Measurements from ENCODE around the gene C10orf62. TPM values are rescaled to one million over a fixed set of nuclear protein-coding genes. Genes with fewer than 3 reads are reported as not detected.

C10orf62 gene
- total RNA-seq, 1 experiment from 2014 or later, result not detected

- no peak for DNase-seq
- Histone ChIP-seq H2AFZ (ENCODE audit: low read length) (no peak overlapping the region), H3K36me3 (ENCODE audit: insufficient read depth, low read length) (no peaks in the 10 kb centered on the region), H3K27me3 (ENCODE audit: low read length) (no peaks in the 10 kb centered on the region), H4K20me1 (ENCODE audit: insufficient read depth, low read depth, low read length) (no peaks in the 10 kb centered on the region), H3K27ac (ENCODE audit: low read length) (no peak overlapping the region), H3K4me1 (ENCODE audit: low read length) (no peaks in the 10 kb centered on the region), H3K9me3 (ENCODE audit: low read length) (no peaks in the 10 kb centered on the region), H3K9ac (ENCODE audit: low read length) (no peak overlapping the region), H3K9me2 (replicated peaks; ENCODE audit: insufficient read depth, low read length) (no peaks in the 10 kb centered on the region), H3K79me2 (ENCODE audit: low read length) (no peaks in the 10 kb centered on the region), H3K4me3 (ENCODE audit: low read length) (no peak overlapping the region), H3K4me2 (ENCODE audit: low read depth, low read length, poor library complexity, severe bottlenecking) (no peak overlapping the region)
Observed at GRCh38 chr10:97618733-97619132, 29.2 kb downstream of the C10orf62 start.

GRCh38 chr10:97623277-97623676, 33.8 kb downstream of the C10orf62 start:
- H4K20me1 ChIP-seq (ENCODE audit: insufficient read depth, low read depth, low read length), result no peaks in the 10 kb centered on the region
- H3K27me3 ChIP-seq (ENCODE audit: low read length), result no peaks in the 10 kb centered on the region
- no peaks in the 10 kb centered on the region for H3K36me3 ChIP-seq (ENCODE audit: insufficient read depth, low read length)
- H3K27ac ChIP-seq (ENCODE audit: low read length), result no peak overlapping the region
- no peak for DNase-seq
- H3K4me1 ChIP-seq (ENCODE audit: low read length), result no peaks in the 10 kb centered on the region
- no peak overlapping the region for H3K4me2 ChIP-seq (ENCODE audit: low read depth, low read length, poor library complexity, severe bottlenecking)
- no peaks in the 10 kb centered on the region for H3K9me3 ChIP-seq (ENCODE audit: low read length)
- H3K9ac ChIP-seq (ENCODE audit: low read length), result no peak overlapping the region
- no peaks in the 10 kb centered on the region for H3K79me2 ChIP-seq (ENCODE audit: low read length)
- no peaks in the 10 kb centered on the region for H3K9me2 ChIP-seq (replicated peaks; ENCODE audit: insufficient read depth, low read length)
- no peak overlapping the region for H2AFZ ChIP-seq (ENCODE audit: low read length)
- H3K4me3 ChIP-seq (ENCODE audit: low read length), result no peak overlapping the region

GRCh38 chr10:97627731-97628130, 38.2 kb downstream of the C10orf62 start:
- no peaks in the 10 kb centered on the region for H3K27me3 ChIP-seq (ENCODE audit: low read length)
- no peaks in the 10 kb centered on the region for H3K9me2 ChIP-seq (replicated peaks; ENCODE audit: insufficient read depth, low read length)
- H3K27ac ChIP-seq (ENCODE audit: low read length), result no peak overlapping the region
- no peak overlapping the region for H3K9ac ChIP-seq (ENCODE audit: low read length)
- H2AFZ ChIP-seq (ENCODE audit: low read length), result no peak overlapping the region
- H3K9me3 ChIP-seq (ENCODE audit: low read length), result no peaks in the 10 kb centered on the region
- H3K4me2 ChIP-seq (ENCODE audit: low read depth, low read length, poor library complexity, severe bottlenecking), result no peak overlapping the region
- H3K4me1 ChIP-seq (ENCODE audit: low read length), result no peaks in the 10 kb centered on the region
- no peaks in the 10 kb centered on the region for H3K79me2 ChIP-seq (ENCODE audit: low read length)
- H4K20me1 ChIP-seq (ENCODE audit: insufficient read depth, low read depth, low read length), result no peaks in the 10 kb centered on the region
- H3K4me3 ChIP-seq (ENCODE audit: low read length), result no peak overlapping the region
- DNase-seq, result no peak
- H3K36me3 ChIP-seq (ENCODE audit: insufficient read depth, low read length), result no peaks in the 10 kb centered on the region

GRCh38 chr10:97628228-97628627, 38.7 kb downstream of the C10orf62 start:
- H3K9ac ChIP-seq (ENCODE audit: low read length), result no peak overlapping the region
- no peaks in the 10 kb centered on the region for H3K9me2 ChIP-seq (replicated peaks; ENCODE audit: insufficient read depth, low read length)
- H3K9me3 ChIP-seq (ENCODE audit: low read length), result no peaks in the 10 kb centered on the region
- H2AFZ ChIP-seq (ENCODE audit: low read length), result no peak overlapping the region
- no peak for DNase-seq
- no peaks in the 10 kb centered on the region for H3K4me1 ChIP-seq (ENCODE audit: low read length)
- no peaks in the 10 kb centered on the region for H3K27me3 ChIP-seq (ENCODE audit: low read length)
- H3K79me2 ChIP-seq (ENCODE audit: low read length), result no peaks in the 10 kb centered on the region
- H3K4me3 ChIP-seq (ENCODE audit: low read length), result no peak overlapping the region
- no peak overlapping the region for H3K27ac ChIP-seq (ENCODE audit: low read length)
- H3K4me2 ChIP-seq (ENCODE audit: low read depth, low read length, poor library complexity, severe bottlenecking), result no peak overlapping the region
- no peaks in the 10 kb centered on the region for H3K36me3 ChIP-seq (ENCODE audit: insufficient read depth, low read length)
- H4K20me1 ChIP-seq (ENCODE audit: insufficient read depth, low read depth, low read length), result no peaks in the 10 kb centered on the region

GRCh38 chr10:97629289-97629688, 39.8 kb downstream of the C10orf62 start:
- H3K27ac ChIP-seq (ENCODE audit: low read length), result no peak overlapping the region

GRCh38 chr10:97631098-97631497, 41.6 kb downstream of the C10orf62 start:
- Histone ChIP-seq H3K4me3 (ENCODE audit: low read length) (no peak overlapping the region), H3K9ac (ENCODE audit: low read length) (no peak overlapping the region), H3K4me1 (ENCODE audit: low read length) (no peaks in the 10 kb centered on the region), H3K79me2 (ENCODE audit: low read length) (no peaks in the 10 kb centered on the region), H4K20me1 (ENCODE audit: insufficient read depth, low read depth, low read length) (no peaks in the 10 kb centered on the region), H3K9me3 (ENCODE audit: low read length) (no peaks in the 10 kb centered on the region), H3K4me2 (ENCODE audit: low read depth, low read length, poor library complexity, severe bottlenecking) (no peak overlapping the region), H3K9me2 (replicated peaks; ENCODE audit: insufficient read depth, low read length) (no peaks in the 10 kb centered on the region), H3K36me3 (ENCODE audit: insufficient read depth, low read length) (no peaks in the 10 kb centered on the region), H3K27ac (ENCODE audit: low read length) (no peak overlapping the region), H3K27me3 (ENCODE audit: low read length) (no peaks in the 10 kb centered on the region), H2AFZ (ENCODE audit: low read length) (no peak overlapping the region)
- DNase-seq, result no peak

More at GRCh38 chr10:97629289-97629688, 39.8 kb downstream of the C10orf62 start:
- DNase-seq, result no peak
- Histone ChIP-seq H3K4me2 (ENCODE audit: low read depth, low read length, poor library complexity, severe bottlenecking) (no peak overlapping the region), H2AFZ (ENCODE audit: low read length) (no peak overlapping the region), H3K79me2 (ENCODE audit: low read length) (no peaks in the 10 kb centered on the region), H4K20me1 (ENCODE audit: insufficient read depth, low read depth, low read length) (no peaks in the 10 kb centered on the region), H3K27me3 (ENCODE audit: low read length) (no peaks in the 10 kb centered on the region), H3K9me2 (replicated peaks; ENCODE audit: insufficient read depth, low read length) (no peaks in the 10 kb centered on the region), H3K9me3 (ENCODE audit: low read length) (no peaks in the 10 kb centered on the region), H3K4me3 (ENCODE audit: low read length) (no peak overlapping the region), H3K36me3 (ENCODE audit: insufficient read depth, low read length) (no peaks in the 10 kb centered on the region), H3K9ac (ENCODE audit: low read length) (no peak overlapping the region), H3K4me1 (ENCODE audit: low read length) (no peaks in the 10 kb centered on the region)

- H3K27ac ChIP-seq (ENCODE audit: low read length), result no peak within 1 kb of the TSS
- H3K9me3 ChIP-seq (ENCODE audit: low read length), result no peaks in the 10 kb centered on the region
- H3K27me3 ChIP-seq (ENCODE audit: low read length), result no peaks in the 10 kb centered on the region
- H4K20me1 ChIP-seq (ENCODE audit: insufficient read depth, low read depth, low read length), result no peaks in the 10 kb centered on the region
- H3K9me2 ChIP-seq (replicated peaks; ENCODE audit: insufficient read depth, low read length), result no peaks in the 10 kb centered on the region
- H3K79me2 ChIP-seq (ENCODE audit: low read length), result no peaks in the 10 kb centered on the region
- DNase-seq, result no peak
- H3K4me3 ChIP-seq (ENCODE audit: low read length), result no peak within 1 kb of the TSS
- H3K4me1 ChIP-seq (ENCODE audit: low read length), result no peaks in the 10 kb centered on the region
- no peaks in the 10 kb centered on the region for H3K36me3 ChIP-seq (ENCODE audit: insufficient read depth, low read length)
- no peak within 1 kb of the TSS for H3K4me2 ChIP-seq (ENCODE audit: low read depth, low read length, poor library complexity, severe bottlenecking)
- H3K9ac ChIP-seq (ENCODE audit: low read length), result no peak within 1 kb of the TSS
- no peak within 1 kb of the TSS for H2AFZ ChIP-seq (ENCODE audit: low read length)
Observed at GRCh38 chr10:97632949-97633884, 43.7 kb downstream of the C10orf62 start, which contains the start of gene MORN4. MORN4 (minus strand) TSS chr10:97633500; CDS start chr10:97619653, 13,847 bp downstream.

- Histone ChIP-seq H2AFZ (ENCODE audit: low read length) (no peak overlapping the region), H3K79me2 (ENCODE audit: low read length) (no peaks in the 10 kb centered on the region), H3K9me3 (ENCODE audit: low read length) (no peaks in the 10 kb centered on the region), H3K27ac (ENCODE audit: low read length) (no peak overlapping the region), H3K4me3 (ENCODE audit: low read length) (no peak overlapping the region), H3K9ac (ENCODE audit: low read length) (no peak overlapping the region), H3K4me1 (ENCODE audit: low read length) (no peaks in the 10 kb centered on the region), H3K4me2 (ENCODE audit: low read depth, low read length, poor library complexity, severe bottlenecking) (no peak overlapping the region), H3K27me3 (ENCODE audit: low read length) (no peaks in the 10 kb centered on the region), H4K20me1 (ENCODE audit: insufficient read depth, low read depth, low read length) (no peaks in the 10 kb centered on the region), H3K36me3 (ENCODE audit: insufficient read depth, low read length) (no peaks in the 10 kb centered on the region), H3K9me2 (replicated peaks; ENCODE audit: insufficient read depth, low read length) (no peaks in the 10 kb centered on the region)
- no peak for DNase-seq
Observed at GRCh38 chr10:97633921-97634320, 44.4 kb downstream of the C10orf62 start.
